Endodermal cell (in vitro differentiated cells): ENCODE results near the gene TBCB. TPM values are rescaled to one million over a fixed set of nuclear protein-coding genes. Genes with fewer than 3 reads are reported as not detected.

Experiments used
- DNase-seq: peaks from one replicate; pipeline ENCODE4 v3.0.0-alpha.2; 2017
- H3K27ac ChIP-seq: 2 replicates; pipeline ENCODE4 v1.5.1; 2013; ENCODE audit warnings: mild to moderate bottlenecking, low read depth, low read length, moderate library complexity
- H3K27me3 ChIP-seq: 2 replicates; pipeline ENCODE4 v1.6.1; 2013; ENCODE audit warnings: mild to moderate bottlenecking, low read length, moderate library complexity; ENCODE audit not compliant: insufficient read depth, control insufficient read depth, poor library complexity, severe bottlenecking
- H3K36me3 ChIP-seq: 2 replicates; pipeline ENCODE4 v1.7.0; 2013; ENCODE audit warnings: mild to moderate bottlenecking, low read length, moderate library complexity; ENCODE audit not compliant: control insufficient read depth, insufficient read depth
- H3K4me1 ChIP-seq: one replicate; pipeline ENCODE4 v1.7.0; 2013; ENCODE audit warnings: low read length; ENCODE audit not compliant: control insufficient read depth, insufficient read depth
- H3K4me3 ChIP-seq: 2 replicates; pipeline ENCODE4 v1.5.1; 2013; ENCODE audit warnings: mild to moderate bottlenecking, low read length, moderate library complexity
- H3K9ac ChIP-seq: 2 replicates; pipeline ENCODE4 v1.6.1; 2013; ENCODE audit warnings: mild to moderate bottlenecking, low read length, moderate library complexity; ENCODE audit not compliant: poor library complexity, severe bottlenecking; ENCODE audit errors: extremely low read depth
- H3K9me3 ChIP-seq: 2 replicates; pipeline ENCODE4 v1.6.1; 2013; ENCODE audit warnings: mild to moderate bottlenecking, low read length, moderate library complexity; ENCODE audit not compliant: control insufficient read depth
- H3K27ac Mint-ChIP-seq: 2 replicates; pipeline ENCODE4 v1.8.0; 2020; ENCODE audit warnings: mixed read lengths
- H3K27me3 Mint-ChIP-seq: 2 replicates; pipeline ENCODE4 v1.8.0; 2021; ENCODE audit warnings: mild to moderate bottlenecking, mixed read lengths; ENCODE audit not compliant: insufficient read depth
- H3K36me3 Mint-ChIP-seq: 2 replicates; pipeline ENCODE4 v1.8.0; 2020; ENCODE audit warnings: low read depth, mixed read lengths
- H3K4me1 Mint-ChIP-seq: 2 replicates; pipeline ENCODE4 v1.8.0; 2020; ENCODE audit warnings: mixed read lengths
- H3K4me3 Mint-ChIP-seq: 2 replicates; pipeline ENCODE4 v1.8.0; 2020; ENCODE audit warnings: mild to moderate bottlenecking, moderate library complexity, mixed read lengths
- H3K9me3 Mint-ChIP-seq: 2 replicates; pipeline ENCODE4 v1.8.0; 2020; ENCODE audit warnings: mild to moderate bottlenecking, mixed read lengths
- WGBS, 2 experiments: methylation state at CpG; one replicate each; pipeline versions ENCODE4 v1.1.5 to v1.1.7; 2013; ENCODE audit warnings: missing lambda C conversion rate in 2 of 2, mixed read lengths in 1 of 2; ENCODE audit not compliant: insufficient coverage in 1 of 2, insufficient read length in 1 of 2; 5-methylcytosine and 5-hydroxymethylcytosine counted together
- total RNA-seq, 2 donors: library from RNA; stranded (reverse); fragmentation: NEBNext Ultra II Directional in 1 of 2; extraction: Animal tissue kit (Norgen Biotek cat#: 25700) in 1 of 2; gene quantifications; 2 replicates in 1 of 2; 3 replicates in 1 of 2; pipeline ENCODE4 v1.2.1, GENCODE V29; 2021
- TF ChIP-seq, protein P1 (sequence below): fragments of 200-600 bp; sonication (generic); conservative IDR thresholded peaks from 2 replicates; pipeline ENCODE4 v1.5.0; 2021; ENCODE audit warnings: antibody characterized with exemption, mild to moderate bottlenecking

The TBCB gene
- total RNA-seq, 2 donors from 2014 or later, result 189 to 194 TPM

DNA sequence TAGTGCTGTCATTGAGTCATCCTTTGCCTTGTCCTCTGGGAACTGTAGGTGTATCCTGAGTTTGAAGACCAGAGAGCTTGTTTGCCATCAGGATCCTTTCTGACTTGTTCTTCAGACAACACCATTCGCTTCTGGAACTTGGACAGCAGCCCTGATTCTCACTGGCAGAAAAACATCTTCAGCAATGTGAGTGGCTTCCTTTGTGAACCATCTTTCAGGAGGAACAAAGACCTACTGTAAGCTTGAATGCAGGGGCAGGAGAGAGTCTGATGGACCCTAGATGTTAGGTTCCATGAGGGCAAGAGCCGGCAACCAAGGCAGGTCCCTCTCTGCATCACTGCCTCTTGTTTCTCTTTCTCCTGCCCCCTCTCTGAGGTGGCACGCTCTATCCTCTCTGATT, 33.9 kb upstream of the TBCB start:
- 90 to 92% methylated on average over 1 to 3 of the region's 3 CpGs for WGBS, 2 experiments
- no peak overlapping the region for H3K4me3 Mint-ChIP-seq
- no peak overlapping the region for H3K27ac Mint-ChIP-seq
- Histone ChIP-seq H3K9me3 (no peaks in the 10 kb centered on the region), H3K27ac (no peak overlapping the region), H3K27me3 (no peaks in the 10 kb centered on the region), H3K9ac (no peak overlapping the region), H3K36me3 (peaks cover 62% of the 10 kb centered on the region), H3K4me1 (no peaks in the 10 kb centered on the region), H3K4me3 (no peak overlapping the region)
- no peak for DNase-seq
- TF ChIP-seq, protein P1, sequence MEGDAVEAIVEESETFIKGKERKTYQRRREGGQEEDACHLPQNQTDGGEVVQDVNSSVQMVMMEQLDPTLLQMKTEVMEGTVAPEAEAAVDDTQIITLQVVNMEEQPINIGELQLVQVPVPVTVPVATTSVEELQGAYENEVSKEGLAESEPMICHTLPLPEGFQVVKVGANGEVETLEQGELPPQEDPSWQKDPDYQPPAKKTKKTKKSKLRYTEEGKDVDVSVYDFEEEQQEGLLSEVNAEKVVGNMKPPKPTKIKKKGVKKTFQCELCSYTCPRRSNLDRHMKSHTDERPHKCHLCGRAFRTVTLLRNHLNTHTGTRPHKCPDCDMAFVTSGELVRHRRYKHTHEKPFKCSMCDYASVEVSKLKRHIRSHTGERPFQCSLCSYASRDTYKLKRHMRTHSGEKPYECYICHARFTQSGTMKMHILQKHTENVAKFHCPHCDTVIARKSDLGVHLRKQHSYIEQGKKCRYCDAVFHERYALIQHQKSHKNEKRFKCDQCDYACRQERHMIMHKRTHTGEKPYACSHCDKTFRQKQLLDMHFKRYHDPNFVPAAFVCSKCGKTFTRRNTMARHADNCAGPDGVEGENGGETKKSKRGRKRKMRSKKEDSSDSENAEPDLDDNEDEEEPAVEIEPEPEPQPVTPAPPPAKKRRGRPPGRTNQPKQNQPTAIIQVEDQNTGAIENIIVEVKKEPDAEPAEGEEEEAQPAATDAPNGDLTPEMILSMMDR, result no peak
- H3K36me3 Mint-ChIP-seq, result peaks cover 61% of the 10 kb centered on the region
- no peaks in the 10 kb centered on the region for H3K4me1 Mint-ChIP-seq
- no peaks in the 10 kb centered on the region for H3K27me3 Mint-ChIP-seq
- no peaks in the 10 kb centered on the region for H3K9me3 Mint-ChIP-seq

DNA sequence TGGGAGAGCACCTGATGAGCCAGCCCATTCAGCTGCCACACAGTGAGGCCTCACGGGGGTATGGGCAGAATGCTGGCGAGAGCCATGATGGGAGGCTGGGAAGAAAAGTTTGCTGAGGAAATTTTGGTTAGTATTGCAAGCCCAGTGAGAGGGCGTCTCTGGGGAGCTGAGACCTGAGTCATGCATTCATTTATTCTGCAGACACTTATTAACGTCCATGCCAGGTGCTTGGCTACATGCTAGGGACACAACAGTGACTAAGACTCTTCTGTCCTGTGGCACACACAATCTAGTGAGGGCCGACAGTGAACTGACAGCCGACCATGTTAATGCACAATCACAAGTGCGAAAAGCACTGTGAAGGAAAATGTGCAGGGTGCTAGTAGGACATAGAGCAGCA, 33.4 kb upstream of the TBCB start:
- Histone ChIP-seq H3K9me3 (no peaks in the 10 kb centered on the region), H3K4me1 (no peaks in the 10 kb centered on the region), H3K9ac (no peak overlapping the region), H3K27me3 (no peaks in the 10 kb centered on the region), H3K36me3 (peaks cover 62% of the 10 kb centered on the region), H3K4me3 (no peak overlapping the region), H3K27ac (no peak overlapping the region)
- no peaks in the 10 kb centered on the region for H3K9me3 Mint-ChIP-seq
- H3K36me3 Mint-ChIP-seq, result peaks cover 66% of the 10 kb centered on the region
- H3K27me3 Mint-ChIP-seq, result no peaks in the 10 kb centered on the region
- H3K27ac Mint-ChIP-seq, result no peak overlapping the region
- TF ChIP-seq, protein P1, result no peak
- no peak for DNase-seq
- H3K4me3 Mint-ChIP-seq, result no peak overlapping the region
- no peaks in the 10 kb centered on the region for H3K4me1 Mint-ChIP-seq
- WGBS, 2 experiments, result 92 to 93% methylated on average over 6 to 7 of the region's 7 CpGs

DNA sequence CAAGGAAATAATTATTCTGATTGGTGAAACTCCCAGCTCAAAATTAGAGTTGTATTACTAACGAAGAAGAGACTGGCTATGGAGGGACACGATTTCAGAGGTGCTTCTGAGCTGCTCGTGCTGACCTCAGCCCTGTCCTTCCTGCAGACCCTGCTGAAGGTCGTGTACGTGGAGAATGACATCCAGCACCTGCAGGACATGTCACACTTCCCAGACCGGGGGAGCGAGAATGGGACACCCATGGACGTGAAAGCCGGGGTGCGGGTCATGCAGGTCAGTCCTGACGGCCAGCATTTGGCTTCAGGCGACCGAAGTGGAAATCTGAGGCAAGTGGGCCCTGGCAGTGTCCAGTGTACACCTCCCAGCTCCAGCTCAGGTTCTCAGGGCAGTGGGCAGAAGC, 32.4 kb upstream of the TBCB start:
- Mint-ChIP-seq H3K27ac (no peak overlapping the region), H3K4me3 (no peak overlapping the region), H3K4me1 (no peaks in the 10 kb centered on the region), H3K27me3 (no peaks in the 10 kb centered on the region), H3K36me3 (peaks cover 63% of the 10 kb centered on the region), H3K9me3 (no peaks in the 10 kb centered on the region)
- no peaks in the 10 kb centered on the region for H3K9me3 ChIP-seq
- DNase-seq, result no peak
- H3K4me3 ChIP-seq, result no peak overlapping the region
- TF ChIP-seq, protein P1, result no peak
- no peaks in the 10 kb centered on the region for H3K4me1 ChIP-seq
- H3K9ac ChIP-seq, result no peak overlapping the region
- no peak overlapping the region for H3K27ac ChIP-seq
- H3K27me3 ChIP-seq, result no peaks in the 10 kb centered on the region
- H3K36me3 ChIP-seq, result peaks cover 61% of the 10 kb centered on the region
- 92 to 100% methylated on average over 7 to 13 of the region's 13 CpGs for WGBS, 2 experiments
